Activated CD4-positive, alpha-beta T cell treated with anti-CD3 and anti-CD28 coated beads for 36 hours (primary cell): ENCODE results near the gene ARGLU1. TPM values are rescaled to one million over a fixed set of nuclear protein-coding genes. Genes with fewer than 3 reads are reported as not detected.
A peak's percentile ranks its signal among the peaks of the same experiment; 100 is the strongest.

ENCODE experiments used
- ATAC-seq: fragments of 200-7000 bp; cut with Tn5 transposase; one replicate; pipeline ENCODE4 v1.10.0; 2021; ENCODE audit warnings: mild to moderate bottlenecking, moderate library complexity
- CTCF ChIA-PET: fragments of 350-600 bp; sonication (Branson Sonifier 250); formaldehyde crosslinking; loops from one replicate; lab custom pipeline; 2021; ENCODE audit warnings: antibody characterized with exemption; lab: Charles Lee
- POLR2A ChIA-PET: fragments of 350-600 bp; sonication (Branson Sonifier 250); formaldehyde crosslinking; loops from one replicate; lab custom pipeline; 2021; ENCODE audit warnings: antibody characterized with exemption, inconsistent platforms; lab: Charles Lee
- DNase-seq: peaks from one replicate; pipeline ENCODE4 v3.0.0-alpha.2; 2020
- H3K27ac Mint-ChIP-seq: one replicate; pipeline ENCODE4 v1.8.0; 2021; ENCODE audit warnings: mixed read lengths
- H3K27me3 Mint-ChIP-seq: one replicate; pipeline ENCODE4 v1.8.0; 2021; ENCODE audit warnings: mixed read lengths
- H3K36me3 Mint-ChIP-seq: one replicate; pipeline ENCODE4 v1.8.0; 2021; ENCODE audit warnings: low read depth, mixed read lengths
- H3K4me1 Mint-ChIP-seq: one replicate; pipeline ENCODE4 v1.8.0; 2021; ENCODE audit warnings: mixed read lengths
- H3K4me3 Mint-ChIP-seq: one replicate; pipeline ENCODE4 v1.8.0; 2021; ENCODE audit warnings: mild to moderate bottlenecking, moderate library complexity, mixed read lengths
- H3K9me3 Mint-ChIP-seq: one replicate; pipeline ENCODE4 v1.8.0; 2021; ENCODE audit warnings: low read depth, mixed read lengths
- intact Hi-C, 2 experiments: fragments of 100-400 bp; cut with DNase I in 1 of 2; cut with micrococcal nuclease in 1 of 2; formaldehyde crosslinking; loops; one replicate each; pipeline versions ENCODE4 v1.14.2 to v1.15.1; 2022 to 2024; cut with DNase I, micrococcal nuclease
- total RNA-seq, 2 experiments: library from RNA; stranded (reverse); gene quantifications; one replicate each; pipeline ENCODE4 v1.2.3, GENCODE V29; 2021

The ARGLU1 gene
- total RNA-seq, 2 experiments from 2014 or later, result 68.8 to 94.2 TPM

DNA sequence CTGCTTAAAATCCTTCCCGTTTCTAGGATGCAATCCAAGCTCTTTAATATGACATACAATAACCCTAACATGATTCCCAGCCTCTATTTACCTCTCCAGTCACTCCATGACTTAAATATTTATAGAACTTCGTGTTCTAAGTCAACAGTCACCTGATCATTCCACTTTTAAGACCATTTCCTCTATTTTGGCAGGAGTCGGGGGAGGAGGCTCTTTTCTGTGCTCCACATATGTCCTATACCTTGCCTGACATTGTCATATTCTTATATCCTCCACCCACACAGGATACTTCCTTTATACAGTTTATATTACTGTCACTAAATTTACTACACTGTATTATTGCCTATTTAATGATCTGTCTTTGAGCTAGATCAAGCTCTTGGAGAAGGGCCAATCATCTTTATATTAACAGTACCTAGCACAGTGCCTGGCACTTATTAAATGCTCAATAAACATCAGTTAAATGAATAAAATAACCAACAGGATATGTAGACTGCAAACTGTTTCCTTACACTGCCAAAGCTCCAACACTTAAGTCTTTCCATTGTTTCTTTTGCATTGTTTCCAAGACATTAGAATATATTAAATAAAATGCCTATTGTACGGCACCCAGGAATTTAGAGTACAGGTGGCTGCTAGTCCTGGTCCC lies 2.7 kb downstream of the ARGLU1 start:
- intact Hi-C loops, result loop anchor here in 1 of 2 experiments (5.0 kb wide), 1 partner anchor 1652 kb away; the partner anchor contains the start of genes ABHD13 and LIG4
- H3K27ac Mint-ChIP-seq, result peak overlapping the region; percentile 74
- no peaks in the 10 kb centered on the region for H3K9me3 Mint-ChIP-seq
- peak overlapping the region; percentile 97 for H3K4me3 Mint-ChIP-seq
- DNase-seq, result no peak
- H3K36me3 Mint-ChIP-seq, result peaks cover 24% of the 10 kb centered on the region
- no peaks in the 10 kb centered on the region for H3K27me3 Mint-ChIP-seq
- CTCF ChIA-PET, result interaction anchor here (0.5 to 5.3 kb wide), 3 partner anchors 29 to 1049 kb away, joined by 3 to 36 read pairs (median 5); partner anchors contain the start of gene EFNB2
- POLR2A ChIA-PET, result interaction anchor here (0.6 kb wide), 1 partner anchor 340 kb away, joined by 3 read pairs; no protein-coding TSS in a partner anchor
- peaks cover 56% of the 10 kb centered on the region for H3K4me1 Mint-ChIP-seq
- no peak for ATAC-seq

DNA sequence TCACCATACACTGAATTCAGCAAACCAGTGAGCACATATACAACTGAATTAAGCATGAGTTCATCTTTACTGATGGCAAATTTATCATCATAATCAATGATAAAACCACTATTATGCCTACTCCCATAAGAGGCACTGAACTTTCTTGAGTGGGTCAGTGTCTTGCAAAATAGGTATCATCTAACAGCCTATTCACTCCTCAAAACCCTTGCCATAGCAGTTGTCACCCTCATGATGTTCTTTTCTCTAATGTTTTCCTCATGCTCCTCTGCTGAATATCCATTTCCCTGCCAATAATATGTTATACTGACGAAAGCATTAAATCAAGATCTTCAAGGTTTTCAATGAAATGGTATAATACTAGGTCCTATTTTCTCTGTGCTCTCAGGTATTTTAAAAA lies 5.6 kb downstream of the ARGLU1 start:
- POLR2A ChIA-PET, result interaction anchor here (0.6 to 0.7 kb wide), 2 partner anchors 20 to 620 kb away, joined by 3 read pairs; no protein-coding TSS in a partner anchor
- H3K9me3 Mint-ChIP-seq, result no peaks in the 10 kb centered on the region
- intact Hi-C loops, result no loop called here
- ATAC-seq (no peak), DNase-seq (no peak)
- CTCF ChIA-PET, result interaction anchor here (0.7 kb wide), 1 partner anchor 59 kb away, joined by 3 read pairs; no protein-coding TSS in a partner anchor
- H3K4me3 Mint-ChIP-seq, result peak overlapping the region; percentile 11
- peaks cover 44% of the 10 kb centered on the region for H3K36me3 Mint-ChIP-seq
- no peaks in the 10 kb centered on the region for H3K27me3 Mint-ChIP-seq
- H3K4me1 Mint-ChIP-seq, result peaks cover 67% of the 10 kb centered on the region
- peak overlapping the region; percentile 53 for H3K27ac Mint-ChIP-seq

DNA sequence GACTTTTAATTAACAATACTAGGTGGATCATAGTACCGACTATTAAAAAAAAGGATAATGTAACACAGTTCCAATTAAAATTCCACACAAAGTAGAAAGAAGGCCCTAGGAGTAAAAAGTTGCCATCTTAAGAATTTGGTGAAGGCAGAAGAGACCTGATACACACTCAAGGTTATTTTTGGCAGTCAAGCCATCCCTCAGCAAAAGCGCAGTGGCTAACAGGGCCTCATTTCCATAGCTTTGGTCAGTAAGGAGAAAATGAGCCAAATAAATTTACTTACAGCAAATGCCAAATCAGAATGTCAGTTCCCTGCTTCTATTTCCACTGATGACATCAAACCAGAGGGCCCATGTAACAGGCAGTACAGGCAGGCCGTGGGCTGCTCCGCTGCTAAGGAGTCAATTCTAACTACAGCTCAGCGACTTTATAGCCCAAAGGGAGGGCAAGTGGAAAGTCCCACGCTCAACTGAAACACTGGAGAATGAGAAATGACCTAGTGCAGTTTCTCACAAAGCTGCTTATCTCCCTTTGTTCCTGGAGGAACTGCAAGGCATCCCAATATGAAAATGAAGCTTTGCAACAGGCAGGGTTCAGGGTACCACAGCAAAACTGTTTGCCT lies 6.3 kb downstream of the ARGLU1 start:
- Mint-ChIP-seq H3K36me3 (peaks cover 46% of the 10 kb centered on the region), H3K27ac (peak overlapping the region; percentile 68), H3K27me3 (no peaks in the 10 kb centered on the region), H3K4me1 (peaks cover 67% of the 10 kb centered on the region), H3K4me3 (no peak overlapping the region), H3K9me3 (no peaks in the 10 kb centered on the region)
- ATAC-seq (peak; percentile 87), DNase-seq (peak; percentile 80)
- POLR2A ChIA-PET, result interaction anchor here (0.6 kb wide), 1 partner anchor 19 kb away, joined by 3 read pairs; no protein-coding TSS in a partner anchor
- intact Hi-C loops, result loop anchor here in 1 of 2 experiments (2.0 kb wide), 1 partner anchor 25 kb away; no protein-coding TSS in a partner anchor
- CTCF ChIA-PET, result interaction anchor here (0.7 kb wide), 1 partner anchor 59 kb away, joined by 3 read pairs; no protein-coding TSS in a partner anchor

DNA sequence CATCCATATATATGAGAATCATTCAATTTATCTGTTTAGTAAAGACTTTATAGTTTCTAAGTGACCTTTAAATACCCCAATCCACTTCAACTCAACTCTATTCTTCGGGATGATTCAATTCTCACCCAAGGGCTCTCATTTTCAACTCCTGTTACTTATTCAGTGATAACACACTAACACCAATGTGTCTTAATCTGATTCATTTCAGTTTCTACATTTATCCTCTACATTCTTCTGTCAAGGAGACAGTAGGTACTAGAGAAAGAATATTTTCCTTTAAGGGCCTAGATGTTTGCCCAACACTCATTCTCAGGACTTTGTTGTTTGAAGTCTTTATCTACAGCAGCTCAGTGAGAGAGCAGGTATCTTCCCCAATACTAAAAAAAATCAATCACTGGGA lies 7.1 kb downstream of the ARGLU1 start:
- peak overlapping the region; percentile 29 for H3K4me3 Mint-ChIP-seq
- intact Hi-C loops, result loop anchor here in 1 of 2 experiments (2.0 kb wide), 1 partner anchor 24 kb away; no protein-coding TSS in a partner anchor
- ATAC-seq (peak; percentile 71), DNase-seq (no peak)
- H3K27ac Mint-ChIP-seq, result peak overlapping the region; percentile 68
- peaks cover 47% of the 10 kb centered on the region for H3K36me3 Mint-ChIP-seq
- H3K4me1 Mint-ChIP-seq, result peaks cover 65% of the 10 kb centered on the region
- H3K27me3 Mint-ChIP-seq, result no peaks in the 10 kb centered on the region
- CTCF ChIA-PET, result no interaction called here
- no peaks in the 10 kb centered on the region for H3K9me3 Mint-ChIP-seq
- POLR2A ChIA-PET, result no interaction called here

DNA sequence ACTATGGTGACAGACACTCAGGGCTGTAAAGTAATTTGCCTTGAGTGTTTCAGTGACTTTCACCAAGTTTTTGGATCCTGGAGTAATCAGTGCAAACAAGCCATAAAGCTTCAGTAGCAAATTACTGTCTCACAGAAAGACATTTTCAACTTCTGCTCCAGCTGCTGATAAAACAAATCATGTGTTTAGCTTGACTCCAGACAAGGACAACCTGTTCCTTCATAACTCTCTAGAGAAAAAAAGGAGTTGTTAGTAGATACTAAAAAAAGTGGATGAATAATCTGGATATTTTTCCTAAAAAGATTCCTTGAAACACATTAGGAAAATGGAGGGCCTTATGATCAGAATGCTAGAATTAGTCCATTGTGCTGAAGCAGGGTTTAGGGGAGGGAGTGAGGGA lies 9.4 kb downstream of the ARGLU1 start:
- no peaks in the 10 kb centered on the region for H3K27me3 Mint-ChIP-seq
- H3K27ac Mint-ChIP-seq, result peak overlapping the region; percentile 19
- H3K4me3 Mint-ChIP-seq, result no peak overlapping the region
- DNase-seq, result no peak
- no peak for ATAC-seq
- ChIA-PET POLR2A (interaction anchor here (0.7 kb wide), 1 partner anchor 8 kb away, joined by 3 read pairs; no protein-coding TSS in a partner anchor), CTCF (interaction anchor here (1.0 to 1.3 kb wide), 2 partner anchors 13 to 22 kb away, joined by 3 to 4 read pairs; no protein-coding TSS in a partner anchor)
- H3K36me3 Mint-ChIP-seq, result peaks cover 63% of the 10 kb centered on the region
- peaks cover 57% of the 10 kb centered on the region for H3K4me1 Mint-ChIP-seq
- intact Hi-C loops, result no loop called here
- no peaks in the 10 kb centered on the region for H3K9me3 Mint-ChIP-seq

DNA sequence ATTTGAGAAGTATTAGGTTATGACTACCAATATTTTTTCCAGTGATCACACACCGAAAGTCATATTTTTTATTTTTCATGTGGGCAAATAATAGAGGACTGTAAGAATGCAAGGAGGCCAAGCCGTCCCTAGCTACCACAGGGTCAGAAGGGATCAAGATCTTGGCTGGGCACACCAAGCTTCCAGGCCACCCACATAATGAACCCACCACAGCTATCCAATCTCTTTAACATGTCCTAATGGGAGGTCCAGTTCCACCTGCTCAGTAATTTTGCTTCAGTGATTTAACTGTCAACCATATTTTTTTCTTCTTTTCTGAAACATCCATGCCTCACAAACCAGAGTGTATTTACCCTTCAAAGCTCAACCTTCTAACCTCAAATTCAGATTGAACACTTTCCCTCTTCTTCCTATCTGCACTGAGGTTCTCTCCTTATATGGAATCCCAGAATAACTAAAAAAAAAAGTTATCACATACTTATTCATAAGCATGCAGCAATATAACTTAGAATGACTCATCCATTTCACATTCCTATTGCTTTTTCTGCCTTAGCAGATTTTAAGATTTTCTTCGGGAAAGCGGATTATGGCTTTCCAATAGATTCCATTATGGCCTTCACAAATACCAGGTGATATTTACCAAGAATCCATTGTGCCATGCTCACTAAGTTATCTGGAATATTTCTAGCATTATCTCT lies 12.2 kb downstream of the ARGLU1 start:
- peak overlapping the region; percentile 2 for H3K27ac Mint-ChIP-seq
- H3K27me3 Mint-ChIP-seq, result no peaks in the 10 kb centered on the region
- H3K36me3 Mint-ChIP-seq, result peaks cover 76% of the 10 kb centered on the region
- no peaks in the 10 kb centered on the region for H3K9me3 Mint-ChIP-seq
- DNase-seq, result no peak
- intact Hi-C loops, result no loop called here
- ATAC-seq, result no peak
- no peak overlapping the region for H3K4me3 Mint-ChIP-seq
- ChIA-PET POLR2A (no interaction called here), CTCF (interaction anchor here (0.7 to 1.1 kb wide), 2 partner anchors 10 to 424 kb away, joined by 3 read pairs; no protein-coding TSS in a partner anchor)
- H3K4me1 Mint-ChIP-seq, result peaks cover 40% of the 10 kb centered on the region

DNA sequence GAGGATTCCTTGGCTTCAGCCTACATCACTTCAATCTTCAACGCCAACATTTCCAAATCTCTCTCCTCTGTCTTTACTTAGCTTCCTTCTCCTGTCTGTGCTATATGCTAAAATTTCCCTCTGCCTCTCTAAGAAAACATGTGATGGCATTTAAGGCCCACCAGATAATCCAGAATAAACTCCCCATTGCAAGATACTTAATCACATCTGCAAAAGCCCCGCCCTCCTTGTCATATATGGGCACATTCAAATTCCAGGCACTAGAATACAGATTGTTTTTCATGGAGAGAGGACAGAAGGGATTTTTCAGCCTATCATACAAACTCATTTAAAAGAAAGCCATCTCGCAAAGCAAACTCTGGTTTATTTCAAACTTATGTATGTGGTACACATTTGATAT lies 16.2 kb downstream of the ARGLU1 start:
- intact Hi-C loops, result no loop called here
- Mint-ChIP-seq H3K36me3 (peaks cover 63% of the 10 kb centered on the region), H3K4me1 (peaks cover 31% of the 10 kb centered on the region), H3K27ac (peak overlapping the region; percentile 56), H3K27me3 (no peaks in the 10 kb centered on the region), H3K4me3 (no peak overlapping the region), H3K9me3 (no peaks in the 10 kb centered on the region)
- ChIA-PET POLR2A (no interaction called here), CTCF (interaction anchor here (0.6 to 1.3 kb wide), 3 partner anchors 11 to 285 kb away, joined by 3 read pairs; no protein-coding TSS in a partner anchor)
- no peak for ATAC-seq
- DNase-seq, result no peak

DNA sequence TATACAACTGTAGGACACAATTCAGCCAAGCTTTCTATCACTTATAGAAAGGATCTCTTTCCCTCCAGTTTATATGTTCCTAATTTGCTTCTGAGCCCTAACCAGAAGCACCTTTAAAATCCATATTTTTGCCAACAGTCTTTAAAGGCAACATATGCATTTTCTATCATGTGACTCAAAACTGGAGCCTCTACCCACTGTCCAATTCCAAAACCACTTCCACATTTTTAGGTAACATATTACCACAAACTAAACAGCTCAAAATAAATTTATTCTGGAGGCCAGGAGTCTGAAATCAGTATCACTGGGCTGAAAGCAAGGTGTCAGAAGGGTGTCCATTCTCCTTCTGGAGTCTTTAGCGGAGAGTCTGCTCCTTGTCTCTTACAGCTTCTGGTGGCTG lies 16.6 kb downstream of the ARGLU1 start:
- no peak for DNase-seq
- H3K27me3 Mint-ChIP-seq, result no peaks in the 10 kb centered on the region
- peaks cover 59% of the 10 kb centered on the region for H3K36me3 Mint-ChIP-seq
- no peak overlapping the region for H3K27ac Mint-ChIP-seq
- intact Hi-C loops, result no loop called here
- POLR2A ChIA-PET, result no interaction called here
- CTCF ChIA-PET, result interaction anchor here (0.6 to 1.3 kb wide), 3 partner anchors 12 to 286 kb away, joined by 3 read pairs; no protein-coding TSS in a partner anchor
- peaks cover 31% of the 10 kb centered on the region for H3K4me1 Mint-ChIP-seq
- ATAC-seq, result no peak
- no peaks in the 10 kb centered on the region for H3K9me3 Mint-ChIP-seq
- no peak overlapping the region for H3K4me3 Mint-ChIP-seq

DNA sequence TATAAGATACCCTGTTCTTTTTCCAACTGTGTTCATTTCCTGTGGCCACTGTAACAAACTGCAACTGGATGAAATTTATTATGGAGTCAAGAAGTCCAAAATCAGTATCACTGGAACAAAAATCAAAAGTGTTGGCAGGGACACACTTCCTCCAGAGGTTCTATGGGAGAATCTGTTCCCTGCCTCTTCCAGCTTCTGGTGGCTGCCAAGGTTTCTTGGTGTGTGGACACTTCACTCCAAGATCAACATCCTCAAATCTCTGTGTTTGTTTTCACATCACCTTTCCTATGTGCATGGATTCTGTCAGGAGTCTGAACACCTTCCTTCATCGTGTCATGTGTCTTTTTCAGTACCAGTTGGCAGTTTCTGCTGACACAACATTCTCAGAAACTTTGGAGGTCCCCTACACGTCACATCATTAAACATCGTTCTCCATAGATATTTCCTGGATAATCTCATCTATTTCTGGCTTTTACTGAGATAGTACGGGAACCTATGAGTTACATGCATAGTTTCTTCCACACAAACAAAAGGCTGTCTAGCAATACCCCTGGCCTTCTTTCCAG lies 17.3 kb downstream of the ARGLU1 start:
- CTCF ChIA-PET, result interaction anchor here (1.3 kb wide), 1 partner anchor 12 kb away, joined by 3 read pairs; no protein-coding TSS in a partner anchor
- no peak for ATAC-seq
- H3K4me1 Mint-ChIP-seq, result peaks cover 26% of the 10 kb centered on the region
- no peak overlapping the region for H3K27ac Mint-ChIP-seq
- no peaks in the 10 kb centered on the region for H3K9me3 Mint-ChIP-seq
- no peaks in the 10 kb centered on the region for H3K27me3 Mint-ChIP-seq
- no peak overlapping the region for H3K4me3 Mint-ChIP-seq
- POLR2A ChIA-PET, result no interaction called here
- DNase-seq, result no peak
- intact Hi-C loops, result no loop called here
- H3K36me3 Mint-ChIP-seq, result peaks cover 52% of the 10 kb centered on the region

DNA sequence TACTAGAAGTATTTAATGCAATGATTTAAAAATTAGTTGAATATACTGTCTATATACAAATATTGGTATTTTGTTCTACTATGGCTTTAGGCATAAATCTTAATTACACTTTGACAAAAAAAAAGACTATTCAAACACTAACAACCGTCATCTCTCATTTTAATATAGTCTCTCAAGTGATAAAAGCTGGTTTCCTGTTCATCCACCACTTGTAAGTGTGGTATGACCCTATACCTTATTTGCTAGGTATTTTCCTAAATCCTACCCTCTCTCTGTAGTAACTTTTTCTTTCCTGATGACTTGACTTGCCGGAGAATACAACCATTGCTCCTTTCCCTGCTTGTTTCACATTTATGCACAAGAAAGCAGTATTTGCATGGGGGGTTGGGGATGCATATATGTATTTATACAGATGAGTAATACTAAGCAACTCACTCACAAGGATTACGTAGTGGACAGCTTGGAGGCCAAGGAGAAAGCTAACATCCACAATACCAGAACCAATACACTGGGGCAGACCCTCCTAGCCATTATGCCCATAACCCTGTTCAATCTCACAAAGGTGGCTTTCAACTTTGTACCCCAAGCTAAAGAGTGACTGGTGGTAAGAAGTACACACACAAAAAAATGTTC lies 19.8 kb downstream of the ARGLU1 start:
- Mint-ChIP-seq H3K36me3 (peaks cover 35% of the 10 kb centered on the region), H3K27me3 (no peaks in the 10 kb centered on the region), H3K27ac (no peak overlapping the region), H3K9me3 (no peaks in the 10 kb centered on the region), H3K4me3 (no peak overlapping the region), H3K4me1 (peaks cover 14% of the 10 kb centered on the region)
- CTCF ChIA-PET, result interaction anchor here (0.8 to 1.0 kb wide), 2 partner anchors 11 to 12 kb away, joined by 3 to 4 read pairs; no protein-coding TSS in a partner anchor
- intact Hi-C loops, result loop anchor here in 1 of 2 experiments (1.0 to 5.0 kb wide), 2 partner anchors 15 to 1406 kb away; no protein-coding TSS in a partner anchor
- DNase-seq, result no peak
- no peak for ATAC-seq
- POLR2A ChIA-PET, result no interaction called here
